Effector memory CD4-positive, alpha-beta T cell (primary cell): ENCODE measurements around the gene MAPKAP1.
A peak's percentile ranks its signal among the peaks of the same experiment; 100 is the strongest.

Source experiments
- DNase-seq, 3 donors: peaks; one replicate each; pipeline ENCODE4 v3.0.0-alpha.2; 2020
- H3K27ac ChIP-seq: 2 replicates; pipeline ENCODE4 v1.7.0; 2013; ENCODE audit warnings: mild to moderate bottlenecking, low read length, moderate library complexity; ENCODE audit not compliant: insufficient read depth, poor library complexity, severe bottlenecking
- H3K27me3 ChIP-seq: replicated peaks from 2 replicates; pipeline ENCODE4 v1.7.0; 2013; ENCODE audit warnings: mild to moderate bottlenecking, low read length; ENCODE audit not compliant: insufficient read depth, control insufficient read depth, poor library complexity, severe bottlenecking
- H3K36me3 ChIP-seq: 2 replicates; pipeline ENCODE4 v1.7.0; 2013; ENCODE audit warnings: mild to moderate bottlenecking, low read length, moderate library complexity; ENCODE audit not compliant: control insufficient read depth, insufficient read depth
- H3K4me1 ChIP-seq: 2 replicates; pipeline ENCODE4 v1.7.0; 2013; ENCODE audit warnings: low read length, mild to moderate bottlenecking; ENCODE audit not compliant: control insufficient read depth, insufficient read depth, poor library complexity, severe bottlenecking
- H3K4me3 ChIP-seq: 2 replicates; pipeline ENCODE4 v1.7.0; 2013; ENCODE audit warnings: low read length, low read depth, mild to moderate bottlenecking; ENCODE audit not compliant: insufficient read depth, poor library complexity, severe bottlenecking
- H3K9me3 ChIP-seq: 2 replicates; pipeline ENCODE4 v1.7.0; 2013; ENCODE audit warnings: mild to moderate bottlenecking, low read length, moderate library complexity; ENCODE audit not compliant: control insufficient read depth
- total RNA-seq, 3 donors: gene quantifications; one replicate each; lab custom pipeline; 2026; lab: John Stamatoyannopoulos, UW

MAPKAP1 gene
- 65.3 to 85.8 (median 76.6) reads per million in 3 donors for total RNA-seq

GRCh38 chr9:125706651-125707471 is at the start of gene MAPKAP1:
Gene MAPKAP1 (minus strand): TSS chr9:125707208. CDS start chr9:125672574, 34,634 bp downstream.
- peak within 1 kb of the TSS; percentile 63 for H3K27ac ChIP-seq
- DNase-seq = peak; percentile 85 to 90 (median 85)
- H3K27me3 ChIP-seq = no peaks in the 10 kb centered on the region
- no peaks in the 10 kb centered on the region for H3K36me3 ChIP-seq
- peak within 1 kb of the TSS; percentile 70 for H3K4me3 ChIP-seq
- peaks cover 13% of the 10 kb centered on the region for H3K4me1 ChIP-seq
- H3K9me3 ChIP-seq = no peaks in the 10 kb centered on the region

- Histone ChIP-seq H3K9me3 (no peaks in the 10 kb centered on the region), H3K4me1 (no peaks in the 10 kb centered on the region), H3K27ac (no peak overlapping the region), H3K36me3 (no peaks in the 10 kb centered on the region), H3K27me3 (no peaks in the 10 kb centered on the region), H3K4me3 (no peak overlapping the region)
- DNase-seq = no peak
These were observed 49.5 kb upstream of the MAPKAP1 start for GRCh38 chr9:125756518-125756917.

- no peaks in the 10 kb centered on the region for H3K4me1 ChIP-seq
- no peaks in the 10 kb centered on the region for H3K9me3 ChIP-seq
- H3K4me3 ChIP-seq = no peak overlapping the region
- no peak for DNase-seq
- H3K27me3 ChIP-seq = no peaks in the 10 kb centered on the region
- H3K36me3 ChIP-seq = no peaks in the 10 kb centered on the region
- H3K27ac ChIP-seq = no peak overlapping the region
These were observed 48.3 kb upstream of the MAPKAP1 start for GRCh38 chr9:125755340-125755739.

- Histone ChIP-seq H3K27ac (no peak overlapping the region), H3K27me3 (no peaks in the 10 kb centered on the region), H3K9me3 (no peaks in the 10 kb centered on the region), H3K4me3 (no peak overlapping the region), H3K36me3 (no peaks in the 10 kb centered on the region), H3K4me1 (no peaks in the 10 kb centered on the region)
- DNase-seq = no peak
These were observed 47.1 kb upstream of the MAPKAP1 start for GRCh38 chr9:125754096-125754495.

GRCh38 chr9:125752070-125752628 is 45.1 kb upstream of the MAPKAP1 start:
- no peak overlapping the region for H3K4me3 ChIP-seq
- no peak for DNase-seq

GRCh38 chr9:125750627-125751011 is 43.6 kb upstream of the MAPKAP1 start:
- DNase-seq = no peak
- Histone ChIP-seq H3K4me3 (no peak overlapping the region), H3K9me3 (no peaks in the 10 kb centered on the region), H3K36me3 (no peaks in the 10 kb centered on the region), H3K27ac (no peak overlapping the region), H3K27me3 (no peaks in the 10 kb centered on the region), H3K4me1 (peaks cover 4% of the 10 kb centered on the region)

More at GRCh38 chr9:125752070-125752628, 45.1 kb upstream of the MAPKAP1 start:
- Histone ChIP-seq H3K27ac (no peak overlapping the region), H3K9me3 (no peaks in the 10 kb centered on the region), H3K36me3 (no peaks in the 10 kb centered on the region), H3K27me3 (no peaks in the 10 kb centered on the region), H3K4me1 (no peaks in the 10 kb centered on the region)

- no peak for DNase-seq
- no peak overlapping the region for H3K27ac ChIP-seq
- no peaks in the 10 kb centered on the region for H3K9me3 ChIP-seq
- no peaks in the 10 kb centered on the region for H3K27me3 ChIP-seq
- no peak overlapping the region for H3K4me3 ChIP-seq
- no peaks in the 10 kb centered on the region for H3K36me3 ChIP-seq
- H3K4me1 ChIP-seq = peaks cover 4% of the 10 kb centered on the region
These were observed 43.1 kb upstream of the MAPKAP1 start for GRCh38 chr9:125749951-125750626.

- Histone ChIP-seq H3K27me3 (no peaks in the 10 kb centered on the region), H3K4me1 (peaks cover 4% of the 10 kb centered on the region), H3K9me3 (no peaks in the 10 kb centered on the region), H3K4me3 (no peak overlapping the region), H3K36me3 (no peaks in the 10 kb centered on the region), H3K27ac (no peak overlapping the region)
- DNase-seq = no peak
These were observed 42.4 kb upstream of the MAPKAP1 start for GRCh38 chr9:125749287-125749935.

- H3K4me1 ChIP-seq = peaks cover 4% of the 10 kb centered on the region
- H3K27me3 ChIP-seq = no peaks in the 10 kb centered on the region
- peak overlapping the region; percentile 22 for H3K27ac ChIP-seq
- H3K4me3 ChIP-seq = peak overlapping the region; percentile 97
- no peak for DNase-seq
- H3K9me3 ChIP-seq = no peaks in the 10 kb centered on the region
- H3K36me3 ChIP-seq = no peaks in the 10 kb centered on the region
These were observed 41.6 kb upstream of the MAPKAP1 start for GRCh38 chr9:125748446-125749099.
